Activated CD4-positive, CD25-positive, alpha-beta regulatory T cell treated with anti-CD3 and anti-CD28 coated beads, Interleukin-2, amount 50 U/mL, for 72 hours (primary cell): ENCODE data around the gene MDM4.
A peak's percentile ranks its signal among the peaks of the same experiment; 100 is the strongest.
"Not testable (repeated sequence)": the region's sequence is repeated elsewhere in the genome, so short reads cannot be mapped to it uniquely, and the experiment has no call there.

Source experiments
- DNase-seq: peaks from one replicate; pipeline ENCODE4 v3.0.0; 2021

MDM4 gene

GRCh38 chr1:204516180-204516879 is at the start of gene MDM4:
Gene MDM4 (plus strand): TSS chr1:204516406. CDS start chr1:204525519, 9,113 bp downstream.
- DNase-seq = peak; percentile 93

- DNase-seq = no peak
Observed at GRCh38 chr1:204466416-204467405, 49.5 kb upstream of the MDM4 start.

GRCh38 chr1:204468206-204468605 is 48.0 kb upstream of the MDM4 start:
- DNase-seq = no peak

- no peak for DNase-seq
Observed at GRCh38 chr1:204468766-204469302, 47.4 kb upstream of the MDM4 start.

GRCh38 chr1:204469304-204469703 is 46.9 kb upstream of the MDM4 start:
- no peak for DNase-seq

- no peak for DNase-seq
Observed at GRCh38 chr1:204471687-204472086, 44.5 kb upstream of the MDM4 start.

- DNase-seq = no peak
Observed at GRCh38 chr1:204472660-204473059, 43.5 kb upstream of the MDM4 start.

GRCh38 chr1:204473400-204473965 is 42.7 kb upstream of the MDM4 start:
- no peak for DNase-seq

GRCh38 chr1:204475656-204476432 is 40.4 kb upstream of the MDM4 start:
- DNase-seq = no peak

- DNase-seq = no peak
Observed at GRCh38 chr1:204476563-204476962, 39.6 kb upstream of the MDM4 start.

- DNase-seq = no peak
Observed at GRCh38 chr1:204477036-204477740, 39.0 kb upstream of the MDM4 start.

GRCh38 chr1:204478172-204478899 is 37.9 kb upstream of the MDM4 start:
- no peak for DNase-seq

- DNase-seq = no peak
Observed at GRCh38 chr1:204478921-204479320, 37.3 kb upstream of the MDM4 start.

- no peak for DNase-seq
Observed at GRCh38 chr1:204479387-204480136, 36.6 kb upstream of the MDM4 start.

GRCh38 chr1:204480515-204480914 is 35.7 kb upstream of the MDM4 start:
- no peak for DNase-seq

GRCh38 chr1:204483791-204484190 is 32.4 kb upstream of the MDM4 start:
- no peak for DNase-seq

- not testable (repeated sequence) for DNase-seq
Observed at GRCh38 chr1:204486513-204487255, 29.5 kb upstream of the MDM4 start.

- no peak for DNase-seq
Observed at GRCh38 chr1:204487256-204487615, 29.0 kb upstream of the MDM4 start.

- no peak for DNase-seq
Observed at GRCh38 chr1:204491655-204492054, 24.6 kb upstream of the MDM4 start.
